Left hindlimb (tissue), 1 donor: ENCODE results near the gene TMEM132D.

Source experiments
- DNase-seq: peaks from one replicate; pipeline ENCODE4 v3.0.0-alpha.2; 2018

TMEM132D gene

GRCh38 chr12:129152351-129153104 lies 751.3 kb downstream of the TMEM132D start:
- no peak for DNase-seq

GRCh38 chr12:129150721-129151120 lies 753.1 kb downstream of the TMEM132D start:
- no peak for DNase-seq

GRCh38 chr12:129145381-129145780 lies 758.4 kb downstream of the TMEM132D start:
- no peak for DNase-seq

GRCh38 chr12:129138776-129139175 lies 765.0 kb downstream of the TMEM132D start:
- no peak for DNase-seq

- DNase-seq: no peak
Observed at GRCh38 chr12:129136694-129137325, 767.0 kb downstream of the TMEM132D start.

GRCh38 chr12:129127771-129128170 lies 776.1 kb downstream of the TMEM132D start:
- no peak for DNase-seq

- no peak for DNase-seq
Observed at GRCh38 chr12:129127211-129127610, 776.6 kb downstream of the TMEM132D start.

GRCh38 chr12:129119537-129119936 lies 784.3 kb downstream of the TMEM132D start:
- DNase-seq: no peak

- no peak for DNase-seq
Observed at GRCh38 chr12:129115558-129115957, 788.3 kb downstream of the TMEM132D start.

GRCh38 chr12:129110575-129110974 lies 793.2 kb downstream of the TMEM132D start:
- no peak for DNase-seq

GRCh38 chr12:129109174-129110001 lies 794.4 kb downstream of the TMEM132D start:
- DNase-seq: no peak

- DNase-seq: no peak
Observed at GRCh38 chr12:129106772-129107171, 797.1 kb downstream of the TMEM132D start.

- no peak for DNase-seq
Observed at GRCh38 chr12:129103231-129103630, 800.6 kb downstream of the TMEM132D start.

GRCh38 chr12:129102233-129102632 lies 801.6 kb downstream of the TMEM132D start:
- no peak for DNase-seq

GRCh38 chr12:129101816-129102215 lies 802.0 kb downstream of the TMEM132D start:
- no peak for DNase-seq

GRCh38 chr12:129101404-129101803 lies 802.4 kb downstream of the TMEM132D start:
- no peak for DNase-seq

GRCh38 chr12:129097451-129097850 lies 806.4 kb downstream of the TMEM132D start:
- no peak for DNase-seq

GRCh38 chr12:129096968-129097367 lies 806.9 kb downstream of the TMEM132D start:
- no peak for DNase-seq

GRCh38 chr12:129096184-129096583 lies 807.6 kb downstream of the TMEM132D start:
- no peak for DNase-seq

GRCh38 chr12:129089576-129089975 lies 814.2 kb downstream of the TMEM132D start:
- no peak for DNase-seq

- DNase-seq: no peak
Observed at GRCh38 chr12:129084875-129085826, 818.7 kb downstream of the TMEM132D start.

- no peak for DNase-seq
Observed at GRCh38 chr12:129083121-129083840, 820.5 kb downstream of the TMEM132D start.
